K562 (cell line): Measurements from ENCODE around the gene CLCN6. TPM values are rescaled to one million over a fixed set of nuclear protein-coding genes. Genes with fewer than 3 reads are reported as not detected.

Experiments used
- EP300 ChIP-seq: IDR thresholded peaks from 2 replicates; pipeline ENCODE4 v1.6.1; 2012; ENCODE audit warnings: low read length, improper control_type of control experiment
- GATAD2A ChIP-seq: fragments of 450-650 bp; IDR thresholded peaks from 2 replicates; pipeline ENCODE4 v1.6.1; 2017
- HES1 ChIP-seq: fragments of 450-650 bp; IDR thresholded peaks from 2 replicates; pipeline ENCODE4 v1.6.1; 2016; ENCODE audit warnings: low read depth, mild to moderate bottlenecking, moderate library complexity
- MBD2 ChIP-seq: sonication (generic); IDR thresholded peaks from 2 replicates; pipeline ENCODE4 v1.6.1; 2016; ENCODE audit warnings: low read depth, borderline replicate concordance
- MXI1 ChIP-seq: IDR thresholded peaks from 2 replicates; pipeline ENCODE4 v1.6.1; 2011; ENCODE audit warnings: low read depth, mild to moderate bottlenecking, improper control_type of control experiment, low read length
- MYC ChIP-seq, 2 experiments: fragments of 250-450 bp in 1 of 2; sonication (Bioruptor Pico) in 1 of 2; IDR thresholded peaks; 2 replicates each; pipeline versions ENCODE4 v1.5.1 to v1.6.1; 2012 to 2021; ENCODE audit warnings: low read depth in 2 of 2, borderline replicate concordance in 1 of 2, improper control_type of control experiment in 1 of 2, low read length in 1 of 2, mild to moderate bottlenecking in 1 of 2, moderate library complexity in 1 of 2
- REST ChIP-seq, 2 experiments: fragments of 450-650 bp; formaldehyde crosslinking in 1 of 2; IDR thresholded peaks; 2 replicates each; pipeline versions ENCODE4 v1.4.0 to v1.6.1; 2014 to 2020; ENCODE audit warnings: mild to moderate bottlenecking in 2 of 2, borderline replicate concordance in 1 of 2, low read depth in 1 of 2
- ZBTB17 ChIP-seq: fragments of 450-650 bp; formaldehyde crosslinking; IDR thresholded peaks from 2 replicates; pipeline ENCODE4 v1.4.0; 2020; ENCODE audit warnings: mild to moderate bottlenecking
- ZNF133 ChIP-seq: fragments of 250-450 bp; sonication (Bioruptor Pico); IDR thresholded peaks from 2 replicates; pipeline ENCODE4 v1.4.0; 2020; ENCODE audit warnings: mild to moderate bottlenecking
- ZNF239 ChIP-seq: fragments of 250-450 bp; sonication (Bioruptor Pico); IDR thresholded peaks from 2 replicates; pipeline ENCODE4 v1.4.0; 2020; ENCODE audit warnings: mild to moderate bottlenecking
- ZNF311 ChIP-seq: fragments of 250-450 bp; sonication (Bioruptor Pico); IDR thresholded peaks from 2 replicates; pipeline ENCODE4 v1.4.0; 2020; ENCODE audit warnings: mild to moderate bottlenecking, moderate library complexity
- ZNF316 ChIP-seq: fragments of 450-650 bp; IDR thresholded peaks from 2 replicates; pipeline ENCODE4 v1.6.1; 2016
- ZSCAN32 ChIP-seq: fragments of 450-650 bp; formaldehyde crosslinking; IDR thresholded peaks from 2 replicates; pipeline ENCODE4 v1.4.0; 2020; ENCODE audit warnings: mild to moderate bottlenecking, moderate library complexity
- polyA plus RNA-seq, 8 experiments: library from polyadenylated mRNA; depleted of rRNA in 4 of 8; stranded (reverse) in 5 of 8; unstranded in 3 of 8; fragments of >200 nt; fragmentation: Nextera tagmentation in 2 of 8; fragmentation: Illumina TruSeq in 1 of 8; extraction: Ambion mirVana in 2 of 8; extraction: Trizol in 1 of 8; gene quantifications; 2 replicates each; pipeline versions ENCODE4 v1.2.1 to v1.2.3, GENCODE V29; 2011 to 2014; ENCODE audit warnings: inconsistent platforms in 1 of 8, missing spikeins in 1 of 8
- total RNA-seq, 7 experiments: library from RNA; depleted of rRNA in 6 of 7; stranded (reverse); fragments of >200 nt in 6 of 7; fragmentation: Illumina TruSeq in 2 of 7; extraction: Trizol in 2 of 7; gene quantifications; 2 replicates each; pipeline versions ENCODE4 v1.2.1 to v1.2.3, GENCODE V29; 2011 to 2021; ENCODE audit warnings: low replicate concordance in 1 of 7
- TF ChIP-seq, protein P1 (sequence below), 2 experiments: fragments of 450-650 bp; IDR thresholded peaks; 2 replicates each; pipeline ENCODE4 v1.6.1; 2018; ENCODE audit warnings: mild to moderate bottlenecking in 2 of 2, low read depth in 1 of 2; ENCODE audit not compliant: partially characterized antibody in 2 of 2

Gene CLCN6
- total and polyA plus RNA-seq, 9 of the 15 experiments (the other 6 are each of a cell fraction or from before 2014, with no cell fraction given), result 2.0 to 21.8 (median 13.6) TPM

GRCh38 chr1:11797525-11798216 lies 8.3 kb upstream of the CLCN6 start (continued):
- TF ChIP-seq HES1 (peak; percentile 57; the same call in 1 of the 2 replicates), MBD2 (peak; percentile 50; the same call in 1 of the 2 replicates), MXI1 (no peak), GATAD2A (no peak), ZNF239 (CRISPR knock-in tag) (peak; percentile 80), ZNF133 (CRISPR knock-in tag) (no peak), ZSCAN32 (CRISPR knock-in tag) (no peak), EP300 (peak; percentile 99), ZBTB17 (CRISPR knock-in tag) (peak; percentile 71), ZNF316 (peak; percentile 100), ZNF311 (peak; percentile 62), REST (IDR thresholded peaks at IDR 0.05; ENCODE audit: borderline replicate concordance) (peak; percentile 61), REST (CRISPR knock-in tag; IDR thresholded peaks at IDR 0.05; ENCODE audit: low read depth) (no peak), MYC (IDR thresholded peaks at IDR 0.05; ENCODE audit: low read depth, low read length) (peak; percentile 87), MYC (CRISPR knock-in tag; IDR thresholded peaks at IDR 0.05; ENCODE audit: borderline replicate concordance, low read depth) (0 out of 2 replicates have a peak, but pooled peaks have one; percentile 53)
- TF ChIP-seq, protein P1, sequence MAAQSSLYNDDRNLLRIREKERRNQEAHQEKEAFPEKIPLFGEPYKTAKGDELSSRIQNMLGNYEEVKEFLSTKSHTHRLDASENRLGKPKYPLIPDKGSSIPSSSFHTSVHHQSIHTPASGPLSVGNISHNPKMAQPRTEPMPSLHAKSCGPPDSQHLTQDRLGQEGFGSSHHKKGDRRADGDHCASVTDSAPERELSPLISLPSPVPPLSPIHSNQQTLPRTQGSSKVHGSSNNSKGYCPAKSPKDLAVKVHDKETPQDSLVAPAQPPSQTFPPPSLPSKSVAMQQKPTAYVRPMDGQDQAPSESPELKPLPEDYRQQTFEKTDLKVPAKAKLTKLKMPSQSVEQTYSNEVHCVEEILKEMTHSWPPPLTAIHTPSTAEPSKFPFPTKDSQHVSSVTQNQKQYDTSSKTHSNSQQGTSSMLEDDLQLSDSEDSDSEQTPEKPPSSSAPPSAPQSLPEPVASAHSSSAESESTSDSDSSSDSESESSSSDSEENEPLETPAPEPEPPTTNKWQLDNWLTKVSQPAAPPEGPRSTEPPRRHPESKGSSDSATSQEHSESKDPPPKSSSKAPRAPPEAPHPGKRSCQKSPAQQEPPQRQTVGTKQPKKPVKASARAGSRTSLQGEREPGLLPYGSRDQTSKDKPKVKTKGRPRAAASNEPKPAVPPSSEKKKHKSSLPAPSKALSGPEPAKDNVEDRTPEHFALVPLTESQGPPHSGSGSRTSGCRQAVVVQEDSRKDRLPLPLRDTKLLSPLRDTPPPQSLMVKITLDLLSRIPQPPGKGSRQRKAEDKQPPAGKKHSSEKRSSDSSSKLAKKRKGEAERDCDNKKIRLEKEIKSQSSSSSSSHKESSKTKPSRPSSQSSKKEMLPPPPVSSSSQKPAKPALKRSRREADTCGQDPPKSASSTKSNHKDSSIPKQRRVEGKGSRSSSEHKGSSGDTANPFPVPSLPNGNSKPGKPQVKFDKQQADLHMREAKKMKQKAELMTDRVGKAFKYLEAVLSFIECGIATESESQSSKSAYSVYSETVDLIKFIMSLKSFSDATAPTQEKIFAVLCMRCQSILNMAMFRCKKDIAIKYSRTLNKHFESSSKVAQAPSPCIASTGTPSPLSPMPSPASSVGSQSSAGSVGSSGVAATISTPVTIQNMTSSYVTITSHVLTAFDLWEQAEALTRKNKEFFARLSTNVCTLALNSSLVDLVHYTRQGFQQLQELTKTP (IDR thresholded peaks at IDR 0.05; ENCODE audit: low read depth in 1 of 2, partially characterized antibody in 2 of 2), result peak in 1 of 2 experiments; percentile 40
